ENCODE data around the gene ADCY3.

- TF ChIP-seq, protein P1, sequence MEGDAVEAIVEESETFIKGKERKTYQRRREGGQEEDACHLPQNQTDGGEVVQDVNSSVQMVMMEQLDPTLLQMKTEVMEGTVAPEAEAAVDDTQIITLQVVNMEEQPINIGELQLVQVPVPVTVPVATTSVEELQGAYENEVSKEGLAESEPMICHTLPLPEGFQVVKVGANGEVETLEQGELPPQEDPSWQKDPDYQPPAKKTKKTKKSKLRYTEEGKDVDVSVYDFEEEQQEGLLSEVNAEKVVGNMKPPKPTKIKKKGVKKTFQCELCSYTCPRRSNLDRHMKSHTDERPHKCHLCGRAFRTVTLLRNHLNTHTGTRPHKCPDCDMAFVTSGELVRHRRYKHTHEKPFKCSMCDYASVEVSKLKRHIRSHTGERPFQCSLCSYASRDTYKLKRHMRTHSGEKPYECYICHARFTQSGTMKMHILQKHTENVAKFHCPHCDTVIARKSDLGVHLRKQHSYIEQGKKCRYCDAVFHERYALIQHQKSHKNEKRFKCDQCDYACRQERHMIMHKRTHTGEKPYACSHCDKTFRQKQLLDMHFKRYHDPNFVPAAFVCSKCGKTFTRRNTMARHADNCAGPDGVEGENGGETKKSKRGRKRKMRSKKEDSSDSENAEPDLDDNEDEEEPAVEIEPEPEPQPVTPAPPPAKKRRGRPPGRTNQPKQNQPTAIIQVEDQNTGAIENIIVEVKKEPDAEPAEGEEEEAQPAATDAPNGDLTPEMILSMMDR (IDR thresholded peaks at IDR 0.05): no peak
- no peak for TF ChIP-seq SIN3A (IDR thresholded peaks at IDR 0.05; ENCODE audit: borderline replicate concordance, low read depth, low read length)
- TF ChIP-seq GABPA (IDR thresholded peaks at IDR 0.05; ENCODE audit: low read depth): no peak
- TF ChIP-seq CHD2 (IDR thresholded peaks at IDR 0.05; ENCODE audit: low read length, partially characterized antibody): no peak
- TF ChIP-seq POLR2AphosphoS5 (IDR thresholded peaks at IDR 0.05; ENCODE audit: low read depth, low read length): no peak
- TF ChIP-seq NFIC (IDR thresholded peaks at IDR 0.05; ENCODE audit: borderline replicate concordance): no peak
- no peak for TF ChIP-seq EZH2phosphoT487 (IDR thresholded peaks at IDR 0.05; ENCODE audit: borderline replicate concordance, low read depth)
- TF ChIP-seq, protein P2, sequence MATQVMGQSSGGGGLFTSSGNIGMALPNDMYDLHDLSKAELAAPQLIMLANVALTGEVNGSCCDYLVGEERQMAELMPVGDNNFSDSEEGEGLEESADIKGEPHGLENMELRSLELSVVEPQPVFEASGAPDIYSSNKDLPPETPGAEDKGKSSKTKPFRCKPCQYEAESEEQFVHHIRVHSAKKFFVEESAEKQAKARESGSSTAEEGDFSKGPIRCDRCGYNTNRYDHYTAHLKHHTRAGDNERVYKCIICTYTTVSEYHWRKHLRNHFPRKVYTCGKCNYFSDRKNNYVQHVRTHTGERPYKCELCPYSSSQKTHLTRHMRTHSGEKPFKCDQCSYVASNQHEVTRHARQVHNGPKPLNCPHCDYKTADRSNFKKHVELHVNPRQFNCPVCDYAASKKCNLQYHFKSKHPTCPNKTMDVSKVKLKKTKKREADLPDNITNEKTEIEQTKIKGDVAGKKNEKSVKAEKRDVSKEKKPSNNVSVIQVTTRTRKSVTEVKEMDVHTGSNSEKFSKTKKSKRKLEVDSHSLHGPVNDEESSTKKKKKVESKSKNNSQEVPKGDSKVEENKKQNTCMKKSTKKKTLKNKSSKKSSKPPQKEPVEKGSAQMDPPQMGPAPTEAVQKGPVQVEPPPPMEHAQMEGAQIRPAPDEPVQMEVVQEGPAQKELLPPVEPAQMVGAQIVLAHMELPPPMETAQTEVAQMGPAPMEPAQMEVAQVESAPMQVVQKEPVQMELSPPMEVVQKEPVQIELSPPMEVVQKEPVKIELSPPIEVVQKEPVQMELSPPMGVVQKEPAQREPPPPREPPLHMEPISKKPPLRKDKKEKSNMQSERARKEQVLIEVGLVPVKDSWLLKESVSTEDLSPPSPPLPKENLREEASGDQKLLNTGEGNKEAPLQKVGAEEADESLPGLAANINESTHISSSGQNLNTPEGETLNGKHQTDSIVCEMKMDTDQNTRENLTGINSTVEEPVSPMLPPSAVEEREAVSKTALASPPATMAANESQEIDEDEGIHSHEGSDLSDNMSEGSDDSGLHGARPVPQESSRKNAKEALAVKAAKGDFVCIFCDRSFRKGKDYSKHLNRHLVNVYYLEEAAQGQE (IDR thresholded peaks at IDR 0.05; ENCODE audit: low read depth, low read length): no peak
- no peak for TF ChIP-seq RCOR1 (IDR thresholded peaks at IDR 0.05; ENCODE audit: low read length)
- TF ChIP-seq FOSL2 (IDR thresholded peaks at IDR 0.05; ENCODE audit: borderline replicate concordance, low read depth): no peak
Measured at GRCh38 chr2:24891201-24891600, 28.8 kb downstream of the ADCY3 start.
